GM21529 (cell line): ENCODE measurements around the gene DPYSL5.

Experiments
- ATAC-seq: cut with Tn5 transposase; IDR thresholded peaks from one replicate; pipeline ENCODE4 v1.9.1; 2021; ENCODE audit not compliant: unreplicated experiment

The DPYSL5 gene

GRCh38 chr2:26924731-26925099, 76.8 kb downstream of the DPYSL5 start:
- no peak for ATAC-seq

- no peak for ATAC-seq
Measured at GRCh38 chr2:26925100-26925791, 77.3 kb downstream of the DPYSL5 start.

GRCh38 chr2:26927221-26927620, 79.3 kb downstream of the DPYSL5 start:
- no peak for ATAC-seq

GRCh38 chr2:26932974-26933373, 85.0 kb downstream of the DPYSL5 start:
- no peak for ATAC-seq

- no peak for ATAC-seq
Measured at GRCh38 chr2:26933431-26934334, 85.8 kb downstream of the DPYSL5 start.

- ATAC-seq: no peak
Measured at GRCh38 chr2:26934335-26934724, 86.4 kb downstream of the DPYSL5 start.

GRCh38 chr2:26934985-26935384, 87.1 kb downstream of the DPYSL5 start:
- ATAC-seq: no peak

GRCh38 chr2:26936855-26937254, 88.9 kb downstream of the DPYSL5 start:
- no peak for ATAC-seq

- no peak for ATAC-seq
Measured at GRCh38 chr2:26938399-26939118, 90.6 kb downstream of the DPYSL5 start.

- ATAC-seq: no peak
Measured at GRCh38 chr2:26940001-26940400, 92.1 kb downstream of the DPYSL5 start.

- no peak for ATAC-seq
Measured at GRCh38 chr2:26941486-26941885, 93.6 kb downstream of the DPYSL5 start.

GRCh38 chr2:26942543-26943295, 94.8 kb downstream of the DPYSL5 start:
- ATAC-seq: no peak

GRCh38 chr2:26945991-26946750, 98.2 kb downstream of the DPYSL5 start:
- no peak for ATAC-seq

GRCh38 chr2:26946841-26947784, 99.2 kb downstream of the DPYSL5 start:
- ATAC-seq: no peak

- no peak for ATAC-seq
Measured at GRCh38 chr2:26948800-26949199, 100.9 kb downstream of the DPYSL5 start.

GRCh38 chr2:26950246-26950645, 102.3 kb downstream of the DPYSL5 start:
- ATAC-seq: no peak

- ATAC-seq: no peak
Measured at GRCh38 chr2:26951236-26951635, 103.3 kb downstream of the DPYSL5 start.

- no peak for ATAC-seq
Measured at GRCh38 chr2:26952374-26952773, 104.4 kb downstream of the DPYSL5 start.

GRCh38 chr2:26954135-26954534, 106.2 kb downstream of the DPYSL5 start:
- no peak for ATAC-seq
